Panc1 (cell line): ENCODE data around the gene SPATA13. TPM values are rescaled to one million over a fixed set of nuclear protein-coding genes. Genes with fewer than 3 reads are reported as not detected.
"Not testable (repeated sequence)": the region's sequence is repeated elsewhere in the genome, so short reads cannot be mapped to it uniquely, and the experiment has no call there.

ENCODE experiments used
- ATAC-seq: fragments of 200-7000 bp; cut with Tn5 transposase; 2 replicates; pipeline ENCODE4 v1.9.1; 2020; ENCODE audit warnings: mild to moderate bottlenecking, moderate library complexity
- BruUV-seq: library from RNA; stranded (reverse); fragments of 400-500 nt; replicated peaks from 2 replicates; lab custom pipeline; 2021; lab: Mats Ljungman, UMichigan
- CTCF ChIA-PET: fragments of 300-600 bp; sonication (Branson Sonifier 250); formaldehyde crosslinking; loops from one replicate; lab custom pipeline; 2022; ENCODE audit warnings: antibody characterized with exemption; lab: Charles Lee
- POLR2A ChIA-PET: fragments of 300-600 bp; sonication (Branson Sonifier 250); formaldehyde crosslinking; loops from one replicate; lab custom pipeline; 2022; ENCODE audit warnings: antibody characterized with exemption; lab: Charles Lee
- DNase-seq: peaks from one replicate; pipeline ENCODE4 v3.0.0-alpha.2; 2010; ENCODE audit warnings: low read depth, low spot score
- H3K27ac ChIP-seq: 2 replicates; pipeline ENCODE4 v1.5.1; 2011; ENCODE audit warnings: mild to moderate bottlenecking, low read length, inconsistent platforms
- H3K27me3 ChIP-seq: fragments of 200-500 bp; sonication (Bioruptor generic); 2 replicates; pipeline ENCODE4 v1.6.0; 2014; ENCODE audit warnings: low read length, inconsistent platforms; ENCODE audit not compliant: control insufficient read depth, insufficient read depth
- H3K36me3 ChIP-seq: fragments of 200-500 bp; sonication (Bioruptor generic); 2 replicates; pipeline ENCODE4 v1.5.1; 2014; ENCODE audit warnings: inconsistent platforms, mild to moderate bottlenecking, low read length, moderate library complexity; ENCODE audit not compliant: control insufficient read depth, insufficient read depth
- H3K4me1 ChIP-seq: 2 replicates; pipeline ENCODE4 v1.5.1; 2011; ENCODE audit warnings: inconsistent platforms, mild to moderate bottlenecking, low read length, moderate library complexity; ENCODE audit not compliant: control insufficient read depth, insufficient read depth
- H3K4me3 ChIP-seq, 2 experiments: 2 replicates each; pipeline ENCODE4 v1.5.1; 2011 to 2012; ENCODE audit warnings: low read depth in 2 of 2, low read length in 2 of 2, mild to moderate bottlenecking in 2 of 2, inconsistent platforms in 1 of 2, moderate library complexity in 1 of 2
- H3K9me3 ChIP-seq: fragments of 200-500 bp; sonication (Bioruptor generic); 2 replicates; pipeline ENCODE4 v1.5.1; 2014; ENCODE audit warnings: low read depth, mild to moderate bottlenecking, inconsistent platforms, low read length, moderate library complexity; ENCODE audit not compliant: control insufficient read depth, insufficient read depth
- POLR2AphosphoS5 ChIP-seq: IDR thresholded peaks from 2 replicates; pipeline ENCODE4 v1.6.1; 2012; ENCODE audit warnings: mild to moderate bottlenecking, low read depth, low read length, moderate library complexity
- REST ChIP-seq, 2 experiments: IDR thresholded peaks; 2 replicates each; pipeline ENCODE4 v1.6.1; 2011 to 2012; ENCODE audit warnings: low read depth in 2 of 2, control low read depth in 1 of 2, low read length in 1 of 2, mild to moderate bottlenecking in 1 of 2, moderate library complexity in 1 of 2; ENCODE audit not compliant: insufficient read depth in 1 of 2
- SIN3A ChIP-seq: IDR thresholded peaks from 2 replicates; pipeline ENCODE4 v1.6.1; 2012; ENCODE audit warnings: low read depth, mild to moderate bottlenecking, low read length, moderate library complexity, borderline replicate concordance; ENCODE audit not compliant: insufficient read depth
- TCF7L2 ChIP-seq: IDR thresholded peaks from 2 replicates; pipeline ENCODE4 v1.6.1; 2011; ENCODE audit warnings: mild to moderate bottlenecking, low read depth, low read length, inconsistent platforms
- in situ Hi-C: cut with HindIII; loops from 2 replicates; pipeline ENCODE4 v1.10.0; 2016; ENCODE audit warnings: low sequenced_read_pairs, low pct_unique_long_range_greater_than_20kb
- intact Hi-C: fragments of 100-400 bp; cut with micrococcal nuclease; formaldehyde crosslinking; loops from one replicate; pipeline ENCODE4 v1.10.0; 2022; ENCODE audit not compliant: unreplicated experiment
- total RNA-seq: library from RNA; stranded (reverse); gene quantifications from one replicate; pipeline ENCODE4 v1.2.1, GENCODE V29; 2021; ENCODE audit not compliant: unreplicated experiment
- TF ChIP-seq, protein P1 (sequence below): fragments of 450-650 bp; IDR thresholded peaks from 2 replicates; pipeline ENCODE4 v1.5.1; 2017; ENCODE audit warnings: mild to moderate bottlenecking

Gene SPATA13
- total RNA-seq, 1 experiment from 2014 or later, result 7.9 TPM

DNA sequence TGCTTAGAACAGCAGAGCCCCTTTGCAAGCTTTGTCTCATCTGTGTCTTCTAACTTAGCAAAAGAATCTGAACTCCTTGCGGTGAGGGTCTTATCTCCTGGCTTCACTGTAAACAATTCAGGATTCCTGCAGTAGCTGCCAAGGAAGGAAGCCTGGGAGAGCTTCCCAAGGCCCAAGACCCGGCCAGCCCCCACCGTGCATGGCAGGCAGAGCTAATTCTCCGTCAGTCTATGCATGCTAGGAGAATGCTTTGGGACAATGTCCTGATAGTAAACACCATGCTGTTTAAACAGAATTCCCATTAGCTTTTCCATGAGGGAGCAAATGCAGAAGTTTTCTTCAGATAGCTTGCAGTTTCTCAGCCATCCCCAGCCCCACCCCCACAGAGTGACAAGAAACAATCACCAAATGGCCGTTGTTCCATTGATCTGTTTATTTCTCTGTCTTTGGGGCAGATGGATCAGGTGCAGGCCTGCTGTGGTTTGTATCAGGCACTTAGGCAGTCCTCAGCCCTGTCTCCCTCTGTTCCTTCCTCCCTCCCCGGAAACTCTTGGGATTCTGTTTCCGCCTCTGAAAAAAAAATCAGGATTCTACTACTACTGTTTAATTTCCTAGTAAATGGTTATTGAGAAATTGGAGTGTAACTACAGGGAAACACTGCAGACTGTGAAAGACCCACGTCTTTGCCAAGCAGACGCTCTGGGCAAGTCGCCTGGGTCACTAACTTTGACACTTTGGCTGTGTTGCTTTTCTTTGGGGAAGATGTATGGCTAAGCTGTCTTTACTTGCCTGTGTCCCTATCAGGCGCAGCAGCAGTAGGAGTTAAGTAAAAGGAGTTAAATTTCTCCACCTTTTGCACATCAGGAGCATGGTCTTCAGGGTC lies 40.7 kb upstream of the SPATA13 start:
- no peaks in the 10 kb centered on the region for H3K27me3 ChIP-seq
- BruUV-seq, result no TSS peak
- no peaks in the 10 kb centered on the region for H3K4me1 ChIP-seq
- H3K36me3 ChIP-seq, result no peaks in the 10 kb centered on the region
- H3K27ac ChIP-seq, result no peak overlapping the region
- ChIA-PET CTCF (no interaction called here), POLR2A (no interaction called here)
- no peaks in the 10 kb centered on the region for H3K9me3 ChIP-seq
- DNase-seq, result no peak
- ATAC-seq, result no peak
- TF ChIP-seq, protein P1, sequence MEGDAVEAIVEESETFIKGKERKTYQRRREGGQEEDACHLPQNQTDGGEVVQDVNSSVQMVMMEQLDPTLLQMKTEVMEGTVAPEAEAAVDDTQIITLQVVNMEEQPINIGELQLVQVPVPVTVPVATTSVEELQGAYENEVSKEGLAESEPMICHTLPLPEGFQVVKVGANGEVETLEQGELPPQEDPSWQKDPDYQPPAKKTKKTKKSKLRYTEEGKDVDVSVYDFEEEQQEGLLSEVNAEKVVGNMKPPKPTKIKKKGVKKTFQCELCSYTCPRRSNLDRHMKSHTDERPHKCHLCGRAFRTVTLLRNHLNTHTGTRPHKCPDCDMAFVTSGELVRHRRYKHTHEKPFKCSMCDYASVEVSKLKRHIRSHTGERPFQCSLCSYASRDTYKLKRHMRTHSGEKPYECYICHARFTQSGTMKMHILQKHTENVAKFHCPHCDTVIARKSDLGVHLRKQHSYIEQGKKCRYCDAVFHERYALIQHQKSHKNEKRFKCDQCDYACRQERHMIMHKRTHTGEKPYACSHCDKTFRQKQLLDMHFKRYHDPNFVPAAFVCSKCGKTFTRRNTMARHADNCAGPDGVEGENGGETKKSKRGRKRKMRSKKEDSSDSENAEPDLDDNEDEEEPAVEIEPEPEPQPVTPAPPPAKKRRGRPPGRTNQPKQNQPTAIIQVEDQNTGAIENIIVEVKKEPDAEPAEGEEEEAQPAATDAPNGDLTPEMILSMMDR, result no peak
- TF ChIP-seq SIN3A (no peak), TCF7L2 (no peak), POLR2AphosphoS5 (no peak), REST (IDR thresholded peaks at IDR 0.05; ENCODE audit: insufficient read depth in 1 of 2, low read depth in 2 of 2, low read length in 1 of 2) (no peak)
- in situ Hi-C loops, result no loop called here
- no peak overlapping the region for H3K4me3 ChIP-seq
- intact Hi-C loops, result no loop called here

DNA sequence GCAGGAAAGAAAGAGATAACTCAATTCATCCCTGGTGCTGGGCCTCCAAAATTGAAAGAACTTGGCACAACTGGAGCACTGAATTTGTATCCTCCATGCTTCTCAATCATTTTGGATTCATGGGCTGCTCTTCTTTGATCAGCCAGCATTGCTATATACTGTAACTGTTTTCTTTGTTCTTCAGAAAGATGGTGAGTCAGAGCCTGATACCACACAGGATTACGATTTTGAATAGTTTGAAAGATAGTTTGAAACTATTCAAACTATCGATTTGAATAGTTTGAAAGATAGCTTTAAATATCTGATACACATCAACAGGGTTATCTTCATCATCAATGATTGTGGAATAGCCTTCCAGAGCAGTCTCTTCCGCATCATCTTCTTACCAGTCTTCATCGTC lies 38.5 kb upstream of the SPATA13 start:
- H3K4me1 ChIP-seq, POLR2A ChIA-PET, H3K27ac ChIP-seq, BruUV-seq, DNase-seq, intact Hi-C loops, H3K4me3 ChIP-seq, H3K9me3 ChIP-seq, H3K36me3 ChIP-seq, CTCF ChIA-PET, H3K27me3 ChIP-seq, ATAC-seq, in situ Hi-C loops: not testable (repeated sequence)

- H3K27ac ChIP-seq, result no peak overlapping the region
Observed at GRCh38 chr13:24122569-24122968, 38.0 kb upstream of the SPATA13 start.

More at GRCh38 chr13:24122569-24122968, 38.0 kb upstream of the SPATA13 start:
- TF ChIP-seq REST (IDR thresholded peaks at IDR 0.05; ENCODE audit: insufficient read depth in 1 of 2, low read depth in 2 of 2, low read length in 1 of 2) (no peak), TCF7L2 (no peak)
- TF ChIP-seq, protein P1, result no peak
- Histone ChIP-seq H3K4me1 (no peaks in the 10 kb centered on the region), H3K9me3 (no peaks in the 10 kb centered on the region), H3K36me3 (no peaks in the 10 kb centered on the region), H3K27me3 (no peaks in the 10 kb centered on the region), H3K4me3 (no peak overlapping the region)
- ATAC-seq (no peak), DNase-seq (no peak)
- intact Hi-C loops (no loop called here), in situ Hi-C loops (no loop called here)
- ChIA-PET CTCF (no interaction called here), POLR2A (no interaction called here)
- BruUV-seq, result no TSS peak
